GM10266 (cell line): ENCODE measurements around the gene HTR2C.
"Not testable (repeated sequence)": the region's sequence is repeated elsewhere in the genome, so short reads cannot be mapped to it uniquely, and the experiment has no call there.

ENCODE experiments used
- DNase-seq: peaks from one replicate; pipeline ENCODE4 v3.0.0; 2012; ENCODE audit errors: extremely low spot score
- CTCF ChIP-seq: IDR thresholded peaks from 2 replicates; pipeline ENCODE4 v1.5.1; 2012; ENCODE audit warnings: mild to moderate bottlenecking, low read depth; ENCODE audit not compliant: control insufficient read depth, insufficient read depth; ENCODE audit errors: missing control alignments

HTR2C gene

GRCh38 chrX:114619874-114620273 is 36.0 kb downstream of the HTR2C start:
- DNase-seq: no peak
- TF ChIP-seq CTCF: no peak

- no peak for TF ChIP-seq CTCF
- peak; percentile 1 for DNase-seq
Measured at GRCh38 chrX:114626323-114626722, 42.4 kb downstream of the HTR2C start.

GRCh38 chrX:114635986-114636385 is 52.1 kb downstream of the HTR2C start:
- no peak for TF ChIP-seq CTCF
- no peak for DNase-seq

GRCh38 chrX:114650351-114650750 is 66.5 kb downstream of the HTR2C start:
- TF ChIP-seq CTCF: no peak
- DNase-seq: no peak

GRCh38 chrX:114675365-114675764 is 91.5 kb downstream of the HTR2C start:
- no peak for DNase-seq
- no peak for TF ChIP-seq CTCF

- DNase-seq: not testable (repeated sequence)
Measured at GRCh38 chrX:114700533-114700932, 116.6 kb downstream of the HTR2C start.

GRCh38 chrX:114709406-114709805 is 125.5 kb downstream of the HTR2C start:
- TF ChIP-seq CTCF: no peak
- no peak for DNase-seq

GRCh38 chrX:114710571-114710970 is 126.7 kb downstream of the HTR2C start:
- no peak for DNase-seq
- TF ChIP-seq CTCF: no peak
